ENCODE results near the gene ASPSCR1. TPM values are rescaled to one million over a fixed set of nuclear protein-coding genes. Genes with fewer than 3 reads are reported as not detected.

ASPSCR1 gene
- total and polyA plus RNA-seq, 2 of the 13 experiments (the other 11 are each of a cell fraction or from before 2014, with no cell fraction given): 274 to 314 TPM

- TF ChIP-seq AHDC1 (CRISPR knock-in tag; IDR thresholded peaks at IDR 0.05; ENCODE audit: borderline replicate concordance) (peak; percentile 61; the same call in 1 of the 2 replicates), TCF12 (IDR thresholded peaks at IDR 0.05) (no peak), TCF12 (CRISPR knock-in tag; IDR thresholded peaks at IDR 0.05) (peak; percentile 74; the same call in 1 of the 2 replicates), ZBTB20 (CRISPR knock-in tag; IDR thresholded peaks at IDR 0.05; ENCODE audit: borderline replicate concordance, low read depth) (no peak), ATF4 (CRISPR knock-in tag; IDR thresholded peaks at IDR 0.05) (no peak), ZNF777 (CRISPR knock-in tag; IDR thresholded peaks at IDR 0.05) (peak; percentile 72; the same call in 1 of the 2 replicates), HNF1B (CRISPR knock-in tag; IDR thresholded peaks at IDR 0.05) (no peak), ZNF775 (CRISPR knock-in tag; IDR thresholded peaks at IDR 0.05; ENCODE audit: borderline replicate concordance) (no peak), NFE2L1 (CRISPR knock-in tag; IDR thresholded peaks at IDR 0.05; ENCODE audit: borderline replicate concordance) (peak; percentile 79; the same call in 1 of the 2 replicates), ZNF562 (CRISPR knock-in tag; IDR thresholded peaks at IDR 0.05; ENCODE audit: borderline replicate concordance) (no peak; the same call in 1 of the 2 replicates), THAP9 (CRISPR knock-in tag; IDR thresholded peaks at IDR 0.05; ENCODE audit: borderline replicate concordance) (peak; percentile 77), ZFP90 (CRISPR knock-in tag; IDR thresholded peaks at IDR 0.05; ENCODE audit: borderline replicate concordance) (no peak), YEATS4 (CRISPR knock-in tag; IDR thresholded peaks at IDR 0.05; ENCODE audit: borderline replicate concordance) (peak; percentile 99), ZNF501 (CRISPR knock-in tag; IDR thresholded peaks at IDR 0.05) (peak; percentile 50; the same call in 1 of the 2 replicates), PBX3 (CRISPR knock-in tag; IDR thresholded peaks at IDR 0.05; ENCODE audit: borderline replicate concordance) (no peak)
Observed at GRCh38 chr17:82065638-82066303, 88.3 kb downstream of the ASPSCR1 start, which contains the start of gene DUS1L (continued).
